Gastroesophageal sphincter (tissue), 3 donors: ENCODE data around the gene ST3GAL5.

Source experiments
- CTCF ChIP-seq, 4 experiments: fragments of 200-600 bp in 2 of 4; fragments of 450-650 bp in 2 of 4; sonication (generic) in 1 of 4; IDR thresholded peaks; one replicate each; pipeline ENCODE4 v1.5.1; 2017 to 2019; ENCODE audit warnings: antibody characterized with exemption in 4 of 4, mild to moderate bottlenecking in 2 of 4, moderate library complexity in 2 of 4
- EP300 ChIP-seq: sonication (generic); formaldehyde crosslinking; IDR thresholded peaks from one replicate; pipeline ENCODE4 v1.6.1; 2017; ENCODE audit warnings: antibody characterized with exemption, mild to moderate bottlenecking
- POLR2A ChIP-seq, 2 donors: fragments of 450-650 bp; IDR thresholded peaks; one replicate each; pipeline ENCODE4 v1.6.1; 2017; ENCODE audit warnings: antibody characterized with exemption in 2 of 2, mild to moderate bottlenecking in 2 of 2, moderate library complexity in 1 of 2
- POLR2AphosphoS5 ChIP-seq: sonication (generic); formaldehyde crosslinking; IDR thresholded peaks from one replicate; pipeline ENCODE4 v1.6.1; 2017; ENCODE audit warnings: antibody characterized with exemption

DNA sequence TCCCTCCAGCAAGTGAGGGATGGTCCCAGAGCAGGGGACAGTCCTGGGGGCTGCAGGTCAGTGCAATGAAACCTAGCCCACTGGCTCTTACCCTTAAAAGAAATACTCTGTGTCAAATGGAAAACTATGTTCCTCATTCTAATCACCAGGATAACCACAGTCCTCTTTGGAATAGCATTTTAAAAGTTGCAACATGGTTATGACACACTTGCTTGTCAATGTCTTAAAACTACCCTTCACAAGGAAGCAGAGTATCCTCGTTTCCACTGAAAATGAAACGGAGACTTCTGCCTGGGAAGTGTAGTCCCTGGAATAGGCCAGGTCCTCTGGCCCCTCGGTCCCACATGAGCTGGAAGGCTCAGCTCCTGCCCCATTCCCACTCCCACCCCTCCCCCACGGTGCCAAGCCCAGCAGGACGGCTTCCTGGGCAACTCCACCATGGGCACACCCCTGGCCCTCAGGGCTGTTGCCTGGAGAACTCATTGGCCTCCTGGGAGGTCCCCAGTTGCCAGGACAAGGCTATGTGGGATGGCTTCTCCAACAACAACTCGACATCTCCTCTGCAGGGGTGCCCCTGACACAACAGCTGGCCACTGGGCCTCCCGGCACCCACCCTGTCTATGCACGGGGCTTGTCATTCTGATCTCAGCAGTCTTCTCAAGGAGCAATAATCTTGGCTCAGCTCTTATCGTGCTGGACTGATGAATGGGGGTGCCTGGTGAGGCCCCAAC lies 38.3 kb upstream of the ST3GAL5 start:
- TF ChIP-seq EP300 (no peak), CTCF (IDR thresholded peaks at IDR 0.05) (no peak), POLR2A (IDR thresholded peaks at IDR 0.05) (no peak), POLR2AphosphoS5 (no peak)
